H1 (cell line): ENCODE results near the gene TOMM34. TPM values are rescaled to one million over a fixed set of nuclear protein-coding genes. Genes with fewer than 3 reads are reported as not detected.

Source experiments
- CTCF ChIA-PET: fragments of 300-600 bp; sonication (Branson Sonifier 250); formaldehyde crosslinking; loops from one replicate; lab custom pipeline; 2021; ENCODE audit not compliant: partially characterized antibody; lab: Charles Lee
- POLR2A ChIA-PET: fragments of 300-600 bp; sonication (Branson Sonifier 250); formaldehyde crosslinking; loops from one replicate; lab custom pipeline; 2021; ENCODE audit warnings: inconsistent platforms; ENCODE audit not compliant: partially characterized antibody; lab: Charles Lee
- DNase-seq, 2 experiments: peaks; one replicate each; pipeline versions ENCODE4 v3.0.0 to v3.0.0-alpha.2; 2010 to 2022; ENCODE audit warnings: low spot score in 2 of 2, low read depth in 1 of 2, mixed read lengths in 1 of 2
- FAIRE-seq: peaks from 2 replicates; lab custom pipeline; 2011; peaks lifted over from hg19 to GRCh38; lab: Jason Lieb, UNC
- H2AFZ ChIP-seq: 2 replicates; pipeline ENCODE4 v1.8.1; 2012; ENCODE audit warnings: low read length, inconsistent platforms
- H2AK5ac ChIP-seq: 2 replicates; pipeline ENCODE4 v1.6.1; 2013; ENCODE audit warnings: low read depth, low read length
- H2BK120ac ChIP-seq: replicated peaks from 2 replicates; pipeline ENCODE3; 2013; ENCODE audit warnings: low read depth, low read length, inconsistent platforms
- H2BK12ac ChIP-seq: 2 replicates; pipeline ENCODE4 v1.6.1; 2013; ENCODE audit warnings: low read depth, low read length
- H2BK15ac ChIP-seq: 2 replicates; pipeline ENCODE4 v1.6.1; 2013; ENCODE audit warnings: low read length
- H2BK20ac ChIP-seq: 2 replicates; pipeline ENCODE4 v1.6.1; 2013; ENCODE audit warnings: low read length
- H2BK5ac ChIP-seq: 2 replicates; pipeline ENCODE4 v1.6.1; 2013; ENCODE audit warnings: low read depth, low read length
- H3K14ac ChIP-seq: 2 replicates; pipeline ENCODE4 v1.6.1; 2013; ENCODE audit warnings: inconsistent platforms; ENCODE audit not compliant: insufficient read length
- H3K18ac ChIP-seq: 2 replicates; pipeline ENCODE4 v1.6.1; 2013; ENCODE audit warnings: low read length; ENCODE audit errors: extremely low read depth
- H3K23ac ChIP-seq: 2 replicates; pipeline ENCODE4 v1.6.1; 2013; ENCODE audit warnings: inconsistent platforms; ENCODE audit not compliant: insufficient read length
- H3K23me2 ChIP-seq: 2 replicates; pipeline ENCODE4 v1.6.1; 2013; ENCODE audit warnings: low read depth, low read length
- H3K27ac ChIP-seq: 2 replicates; pipeline ENCODE4 v1.6.1; 2011; ENCODE audit warnings: low read depth, low read length, inconsistent platforms
- H3K27me3 ChIP-seq, 4 experiments: replicated peaks in 1 of 4; 1 replicate in 1 of 4; 2 replicates in 3 of 4; pipeline versions ENCODE4 v1.6.1 to v1.8.1; 2011 to 2013; ENCODE audit warnings: low read length in 3 of 4, mild to moderate bottlenecking in 3 of 4, inconsistent platforms in 2 of 4, mixed read lengths in 2 of 4, moderate library complexity in 1 of 4; ENCODE audit not compliant: control insufficient read depth in 3 of 4, insufficient read depth in 3 of 4; ENCODE audit errors: extremely low read depth in 1 of 4
- H3K36me3 ChIP-seq, 4 experiments: 2 replicates each; pipeline versions ENCODE4 v1.6.1 to v1.8.1; 2011 to 2013; ENCODE audit warnings: mild to moderate bottlenecking in 4 of 4, low read length in 3 of 4, moderate library complexity in 2 of 4, control low read depth in 1 of 4, inconsistent platforms in 1 of 4; ENCODE audit not compliant: insufficient read depth in 4 of 4, control insufficient read depth in 2 of 4
- H3K4ac ChIP-seq: replicated peaks from 2 replicates; pipeline ENCODE3; 2013; ENCODE audit warnings: low read length, low read depth, mixed read lengths, inconsistent platforms; ENCODE audit not compliant: insufficient read length
- H3K4me1 ChIP-seq, 4 experiments: replicated peaks in 1 of 4; 1 replicate in 1 of 4; 2 replicates in 3 of 4; pipeline versions ENCODE4 v1.6.1 to v1.8.1; 2011 to 2013; ENCODE audit warnings: low read length in 3 of 4, inconsistent platforms in 2 of 4, mixed read lengths in 1 of 4; ENCODE audit not compliant: insufficient read depth in 4 of 4, control insufficient read depth in 3 of 4
- H3K4me2 ChIP-seq, 2 experiments: 2 replicates each; pipeline versions ENCODE4 v1.6.1 to v1.8.1; 2011 to 2013; ENCODE audit warnings: low read depth in 2 of 2, low read length in 2 of 2, control low read depth in 1 of 2, inconsistent platforms in 1 of 2, mild to moderate bottlenecking in 1 of 2; ENCODE audit not compliant: insufficient read depth in 1 of 2
- H3K4me3 ChIP-seq, 4 experiments: fragments of 200-600, 300-600 bp in 1 of 4; sonication (generic), shearing (Covaris generic), sonication (Bioruptor Twin) in 1 of 4; 2 replicates each; pipeline versions ENCODE4 v1.5.1 to v1.8.1; 2011 to 2016; ENCODE audit warnings: low read length in 4 of 4, low read depth in 3 of 4, control low read depth in 2 of 4, inconsistent platforms in 2 of 4, mild to moderate bottlenecking in 2 of 4, mixed read lengths in 1 of 4, moderate library complexity in 1 of 4; ENCODE audit not compliant: insufficient read depth in 2 of 4; ENCODE audit errors: extremely low read depth in 1 of 4
- H3K56ac ChIP-seq: replicated peaks from 2 replicates; pipeline ENCODE3; 2013; ENCODE audit warnings: low read depth, mild to moderate bottlenecking, mixed read lengths, low read length, inconsistent platforms; ENCODE audit not compliant: insufficient read length
- H3K79me1 ChIP-seq: 2 replicates; pipeline ENCODE4 v1.6.1; 2013; ENCODE audit warnings: low read depth, low read length, control low read depth
- H3K79me2 ChIP-seq, 2 experiments: 2 replicates each; pipeline versions ENCODE4 v1.6.1 to v1.8.1; 2012 to 2013; ENCODE audit warnings: low read length in 2 of 2, mild to moderate bottlenecking in 2 of 2, inconsistent platforms in 1 of 2; ENCODE audit not compliant: insufficient read depth in 2 of 2, control insufficient read depth in 1 of 2
- H3K9ac ChIP-seq, 4 experiments: replicated peaks in 1 of 4; 1 replicate in 1 of 4; 2 replicates in 3 of 4; pipeline versions ENCODE4 v1.6.1 to v1.8.1; 2011 to 2013; ENCODE audit warnings: low read depth in 3 of 4, low read length in 3 of 4, control low read depth in 2 of 4, mild to moderate bottlenecking in 2 of 4, moderate library complexity in 2 of 4, inconsistent platforms in 1 of 4; ENCODE audit errors: extremely low read depth in 1 of 4
- H3K9me3 ChIP-seq, 2 experiments: 2 replicates each; pipeline versions ENCODE4 v1.6.1 to v1.8.1; 2012 to 2013; ENCODE audit warnings: mild to moderate bottlenecking in 2 of 2, moderate library complexity in 2 of 2, control low read depth in 1 of 2, inconsistent platforms in 1 of 2, low read depth in 1 of 2, low read length in 1 of 2, mixed read lengths in 1 of 2; ENCODE audit not compliant: insufficient read depth in 2 of 2
- H4K20me1 ChIP-seq, 2 experiments: replicated peaks in 1 of 2; 2 replicates each; pipeline versions ENCODE3 to v1.8.1; 2011 to 2013; ENCODE audit warnings: inconsistent platforms in 2 of 2, low read length in 2 of 2, mild to moderate bottlenecking in 1 of 2; ENCODE audit not compliant: insufficient read depth in 2 of 2, control insufficient read depth in 1 of 2
- H4K5ac ChIP-seq: 2 replicates; pipeline ENCODE4 v1.6.1; 2013; ENCODE audit warnings: low read length, low read depth, mixed read lengths, inconsistent platforms; ENCODE audit not compliant: insufficient read length
- H4K8ac ChIP-seq: 2 replicates; pipeline ENCODE4 v1.8.0; 2013; ENCODE audit warnings: mild to moderate bottlenecking, moderate library complexity, low read length, inconsistent platforms; ENCODE audit not compliant: insufficient read depth; ENCODE audit errors: extremely low read depth
- H4K91ac ChIP-seq: replicated peaks from 2 replicates; pipeline ENCODE3; 2013; ENCODE audit warnings: low read length, mixed read lengths, inconsistent platforms; ENCODE audit not compliant: insufficient read length
- CHD1 ChIP-seq: IDR thresholded peaks from 2 replicates; pipeline ENCODE4 v1.6.1; 2012; ENCODE audit warnings: low read depth, low read length, improper control_type of control experiment
- EP300 ChIP-seq, 2 experiments: IDR thresholded peaks; 1 replicate in 1 of 2; 2 replicates in 1 of 2; pipeline ENCODE4 v1.6.1; 2011 to 2012; ENCODE audit warnings: low read depth in 2 of 2, low read length in 2 of 2, mild to moderate bottlenecking in 2 of 2, borderline replicate concordance in 1 of 2, inconsistent platforms in 1 of 2, moderate library complexity in 1 of 2
- RNF2 ChIP-seq: fragments of 200-900, 300-1000 bp; sonication (generic); IDR thresholded peaks from 2 replicates; pipeline ENCODE4 v1.7.1; 2016; ENCODE audit warnings: borderline replicate concordance, low read depth, mild to moderate bottlenecking, antibody characterized with exemption, low read length; ENCODE audit not compliant: poor library complexity, severe bottlenecking; ENCODE audit errors: missing control alignments
- WGBS, 2 experiments: shearing (Covaris generic) in 1 of 2; methylation state at CpG; one replicate each; pipeline versions ENCODE4 v1.1.6 to v1.1.7; 2013 to 2015; ENCODE audit warnings: low lambda C conversion rate in 2 of 2, mixed read lengths in 2 of 2, inconsistent platforms in 1 of 2, low coverage in 1 of 2, missing lambda C conversion rate in 1 of 2; ENCODE audit not compliant: insufficient replicate concordance in 2 of 2, insufficient coverage in 1 of 2, insufficient read length in 1 of 2; ENCODE audit errors: extremely low coverage in 1 of 2, missing lambda C conversion rate in 1 of 2; 5-methylcytosine and 5-hydroxymethylcytosine counted together
- polyA plus RNA-seq, 7 experiments: library from polyadenylated mRNA; depleted of rRNA in 3 of 7; stranded (reverse) in 5 of 7; unstranded in 2 of 7; fragments of >200 nt in 5 of 7; fragments of 200-250 nt in 2 of 7; gene quantifications; 1 replicate in 5 of 7; 2 replicates in 1 of 7; 4 replicates in 1 of 7; pipeline versions ENCODE4 v1.2.1 to v1.2.3, GENCODE V29; 2011 to 2013; ENCODE audit warnings: missing spikeins in 2 of 7, mixed read lengths in 2 of 7
- total RNA-seq: library from RNA; stranded (reverse); fragmentation: NEBNext Ultra II Directional; extraction: Animal tissue kit (Norgen Biotek cat#: 25700); gene quantifications from 2 replicates; pipeline ENCODE4 v1.2.1, GENCODE V29; 2021

The TOMM34 gene
- total and polyA plus RNA-seq, 2 of the 8 experiments (the other 6 are each of a cell fraction or from before 2014, with no cell fraction given) = 32.1 to 35.1 TPM

- TF ChIP-seq EP300 (IDR thresholded peaks at IDR 0.05; ENCODE audit: borderline replicate concordance in 1 of 2, low read depth in 2 of 2, low read length in 2 of 2) (no peak), CHD1 (no peak), RNF2 (no peak)
- TF ChIP-seq, all 59 proteins: peak for 0
- H3K4ac ChIP-seq = no peak overlapping the region
- FAIRE-seq (no peak), DNase-seq (no peak)
- POLR2A ChIA-PET = interaction anchor here (1.2 to 4.9 kb wide), 3 partner anchors 8 to 14 kb away, joined by 5 to 33 read pairs (median 12); no protein-coding TSS in a partner anchor
- H2BK15ac ChIP-seq = no peak overlapping the region
- no peaks in the 10 kb centered on the region for H3K4me1 ChIP-seq
- H2BK120ac ChIP-seq = no peak overlapping the region
- H3K4me2 ChIP-seq = no peak overlapping the region
- no peak overlapping the region for H2BK12ac ChIP-seq
- no peak overlapping the region for H4K91ac ChIP-seq
- peaks cover 5 to 9% of the 10 kb centered on the region in 2 experiments for H4K20me1 ChIP-seq
- WGBS, 2 experiments = 92% methylated on average over 9 of the region's 9 CpGs; no CpG with 5 or more reads in 1 of the 2 experiments
- H2AFZ ChIP-seq = no peak overlapping the region
- H2AK5ac ChIP-seq = no peak overlapping the region
- no peaks in the 10 kb centered on the region for H3K9me3 ChIP-seq
- no peaks in the 10 kb centered on the region for H3K27me3 ChIP-seq
- no peak overlapping the region for H4K8ac ChIP-seq
- no peak overlapping the region for H3K4me3 ChIP-seq
- H3K18ac ChIP-seq = no peak overlapping the region
- no peaks in the 10 kb centered on the region for H3K79me2 ChIP-seq
- no peak overlapping the region for H3K9ac ChIP-seq
- no peak overlapping the region for H3K56ac ChIP-seq
- H3K36me3 ChIP-seq = peaks cover 19 to 51% (median 45%) of the 10 kb centered on the region in 4 experiments
- no peak overlapping the region for H3K23ac ChIP-seq
- peaks cover 2% of the 10 kb centered on the region; the same call in 1 of the 2 replicates for H3K79me1 ChIP-seq
- no peak overlapping the region for H2BK20ac ChIP-seq
- no peak overlapping the region for H3K27ac ChIP-seq
- H3K23me2 ChIP-seq = no peaks in the 10 kb centered on the region
- H2BK5ac ChIP-seq = no peak overlapping the region
- no peak overlapping the region for H4K5ac ChIP-seq
- H3K14ac ChIP-seq = no peak overlapping the region
- CTCF ChIA-PET = interaction anchor here (0.5 to 1.4 kb wide), 3 partner anchors 14 to 424 kb away, joined by 3 to 5 read pairs (median 4); no protein-coding TSS in a partner anchor
These were observed 21.6 kb downstream of the TOMM34 start for GRCh38 chr20:44938637-44939036.
